HG03469 (cell line): ENCODE measurements around the gene ENDOU.
"Not testable (repeated sequence)": the region's sequence is repeated elsewhere in the genome, so short reads cannot be mapped to it uniquely, and the experiment has no call there.

Experiments used
- ATAC-seq: cut with Tn5 transposase; IDR thresholded peaks from one replicate; pipeline ENCODE4 v1.9.1; 2021; ENCODE audit warnings: mild to moderate bottlenecking, moderate library complexity, moderate number of reproducible peaks; ENCODE audit not compliant: unreplicated experiment

Gene ENDOU

GRCh38 chr12:47698055-47698454 is 27.2 kb downstream of the ENDOU start:
- ATAC-seq = no peak

GRCh38 chr12:47689215-47689614 is 36.1 kb downstream of the ENDOU start:
- ATAC-seq = no peak

- no peak for ATAC-seq
Observed at GRCh38 chr12:47687636-47688035, 37.7 kb downstream of the ENDOU start.

GRCh38 chr12:47686645-47687240 is 38.5 kb downstream of the ENDOU start:
- no peak for ATAC-seq

- ATAC-seq = no peak
Observed at GRCh38 chr12:47679785-47680184, 45.5 kb downstream of the ENDOU start.

- no peak for ATAC-seq
Observed at GRCh38 chr12:47672068-47672467, 53.2 kb downstream of the ENDOU start.

- not testable (repeated sequence) for ATAC-seq
Observed at GRCh38 chr12:47667935-47668334, 57.4 kb downstream of the ENDOU start.
